Astrocyte (in vitro differentiated cells and primary cell): ENCODE measurements around the gene IL1R1.

Experiments used
- EZH2 ChIP-seq: IDR thresholded peaks from 2 replicates; pipeline ENCODE4 v1.6.1; 2012; ENCODE audit warnings: mild to moderate bottlenecking, low read length, inconsistent platforms; ENCODE audit not compliant: insufficient read depth
- TF ChIP-seq, protein P1 (sequence below): IDR thresholded peaks from 2 replicates; pipeline ENCODE4 v1.5.1; 2011; ENCODE audit warnings: low read depth, mild to moderate bottlenecking, inconsistent platforms, low read length, moderate library complexity; ENCODE audit not compliant: insufficient read depth

DNA sequence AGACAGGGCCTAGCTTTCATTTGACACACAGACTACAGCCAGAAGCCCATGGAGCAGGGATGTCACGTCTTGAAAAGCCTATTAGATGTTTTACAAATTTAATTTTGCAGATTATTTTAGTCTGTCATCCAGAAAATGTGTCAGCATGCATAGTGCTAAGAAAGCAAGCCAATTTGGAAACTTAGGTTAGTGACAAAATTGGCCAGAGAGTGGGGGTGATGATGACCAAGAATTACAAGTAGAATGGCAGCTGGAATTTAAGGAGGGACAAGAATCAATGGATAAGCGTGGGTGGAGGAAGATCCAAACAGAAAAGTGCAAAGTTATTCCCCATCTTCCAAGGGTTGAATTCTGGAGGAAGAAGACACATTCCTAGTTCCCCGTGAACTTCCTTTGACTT, 36.5 kb downstream of the IL1R1 start:
- TF ChIP-seq, protein P1, sequence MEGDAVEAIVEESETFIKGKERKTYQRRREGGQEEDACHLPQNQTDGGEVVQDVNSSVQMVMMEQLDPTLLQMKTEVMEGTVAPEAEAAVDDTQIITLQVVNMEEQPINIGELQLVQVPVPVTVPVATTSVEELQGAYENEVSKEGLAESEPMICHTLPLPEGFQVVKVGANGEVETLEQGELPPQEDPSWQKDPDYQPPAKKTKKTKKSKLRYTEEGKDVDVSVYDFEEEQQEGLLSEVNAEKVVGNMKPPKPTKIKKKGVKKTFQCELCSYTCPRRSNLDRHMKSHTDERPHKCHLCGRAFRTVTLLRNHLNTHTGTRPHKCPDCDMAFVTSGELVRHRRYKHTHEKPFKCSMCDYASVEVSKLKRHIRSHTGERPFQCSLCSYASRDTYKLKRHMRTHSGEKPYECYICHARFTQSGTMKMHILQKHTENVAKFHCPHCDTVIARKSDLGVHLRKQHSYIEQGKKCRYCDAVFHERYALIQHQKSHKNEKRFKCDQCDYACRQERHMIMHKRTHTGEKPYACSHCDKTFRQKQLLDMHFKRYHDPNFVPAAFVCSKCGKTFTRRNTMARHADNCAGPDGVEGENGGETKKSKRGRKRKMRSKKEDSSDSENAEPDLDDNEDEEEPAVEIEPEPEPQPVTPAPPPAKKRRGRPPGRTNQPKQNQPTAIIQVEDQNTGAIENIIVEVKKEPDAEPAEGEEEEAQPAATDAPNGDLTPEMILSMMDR: no peak
- TF ChIP-seq EZH2: no peak
